Endothelial cell of umbilical vein (primary cell): ENCODE results near the gene RAB43. TPM values are rescaled to one million over a fixed set of nuclear protein-coding genes. Genes with fewer than 3 reads are reported as not detected.

Experiments used
- BruUV-seq: library from RNA; stranded (reverse); fragments of 400-500 nt; replicated peaks from 2 replicates; lab custom pipeline; 2021; lab: Mats Ljungman, UMichigan
- CTCF ChIA-PET: fragments of 300-600, 350-600 bp; sonication (Branson Sonifier 250); formaldehyde crosslinking; loops from one replicate; lab custom pipeline; 2021; ENCODE audit warnings: antibody characterized with exemption, inconsistent platforms; lab: Charles Lee
- POLR2A ChIA-PET: fragments of 300-600, 350-600 bp; sonication (Branson Sonifier 250); formaldehyde crosslinking; loops from one replicate; lab custom pipeline; 2021; ENCODE audit warnings: antibody characterized with exemption, inconsistent platforms; lab: Charles Lee
- DNase-seq: peaks from one replicate; pipeline ENCODE4 v3.0.0-alpha.2; 2011; ENCODE audit warnings: low read depth, low spot score
- FAIRE-seq: peaks from 2 replicates; lab custom pipeline; 2011; peaks lifted over from hg19 to GRCh38; lab: Jason Lieb, UNC
- H2AFZ ChIP-seq: 2 replicates; pipeline ENCODE4 v1.6.0; 2012; ENCODE audit warnings: low read depth, low read length, control low read depth, inconsistent platforms
- H3K27ac ChIP-seq: 2 replicates; pipeline ENCODE4 v1.5.1; 2011; ENCODE audit warnings: low read depth, mild to moderate bottlenecking, control low read depth, low read length, moderate library complexity; ENCODE audit not compliant: insufficient read depth
- H3K27me3 ChIP-seq, 2 experiments: 2 replicates each; pipeline versions ENCODE4 v1.6.0 to v1.6.1; 2011; ENCODE audit warnings: low read length in 2 of 2, mixed read lengths in 1 of 2; ENCODE audit not compliant: control insufficient read depth in 2 of 2, insufficient read depth in 2 of 2
- H3K36me3 ChIP-seq, 2 experiments: 2 replicates in 1 of 2; 3 replicates in 1 of 2; pipeline ENCODE4 v1.5.1; 2011; ENCODE audit warnings: low read length in 2 of 2, mild to moderate bottlenecking in 1 of 2, moderate library complexity in 1 of 2; ENCODE audit not compliant: control insufficient read depth in 2 of 2, insufficient read depth in 2 of 2; ENCODE audit errors: extremely low read depth in 1 of 2
- H3K4me1 ChIP-seq: 3 replicates; pipeline ENCODE4 v1.5.1; 2011; ENCODE audit warnings: mild to moderate bottlenecking, low read length; ENCODE audit not compliant: control insufficient read depth, insufficient read depth; ENCODE audit errors: extremely low read depth
- H3K4me2 ChIP-seq: 2 replicates; pipeline ENCODE4 v1.6.1; 2011; ENCODE audit warnings: low read length, control low read depth, mixed read lengths; ENCODE audit not compliant: insufficient read depth
- H3K4me3 ChIP-seq, 3 experiments: fragments of 200-600 bp in 1 of 3; sonication (generic), shearing (Covaris generic) in 1 of 3; replicated peaks in 1 of 3; 2 replicates each; pipeline ENCODE4 v1.5.1; 2011 to 2016; ENCODE audit warnings: control low read depth in 3 of 3, low read length in 3 of 3, mild to moderate bottlenecking in 2 of 3, inconsistent platforms in 1 of 3, low read depth in 1 of 3, moderate library complexity in 1 of 3; ENCODE audit not compliant: insufficient read depth in 1 of 3
- H3K79me2 ChIP-seq: 2 replicates; pipeline ENCODE4 v1.6.0; 2012; ENCODE audit warnings: low read length, inconsistent platforms; ENCODE audit not compliant: control insufficient read depth, insufficient read depth
- H3K9ac ChIP-seq: replicated peaks from 2 replicates; pipeline ENCODE3; 2011; ENCODE audit warnings: low read length, control low read depth; ENCODE audit not compliant: insufficient read depth; ENCODE audit errors: extremely low read depth
- H3K9me1 ChIP-seq: replicated peaks from 3 replicates; pipeline ENCODE4 v1.6.0; 2011; ENCODE audit warnings: mild to moderate bottlenecking, low read length; ENCODE audit not compliant: control insufficient read depth, insufficient read depth; ENCODE audit errors: extremely low read depth
- H3K9me3 ChIP-seq: replicated peaks from 2 replicates; pipeline ENCODE4 v1.5.1; 2012; ENCODE audit warnings: low read length, inconsistent platforms; ENCODE audit not compliant: control insufficient read depth, insufficient read depth
- H4K20me1 ChIP-seq: replicated peaks from 2 replicates; pipeline ENCODE3; 2011; ENCODE audit warnings: mild to moderate bottlenecking, low read length; ENCODE audit not compliant: control insufficient read depth, insufficient read depth; ENCODE audit errors: extremely low read depth
- CTCF ChIP-seq, 2 donors: IDR thresholded peaks; 1 replicate in 1 of 2; 2 replicates in 1 of 2; pipeline ENCODE4 v1.5.1; 2011; ENCODE audit warnings: low read length in 2 of 2, mild to moderate bottlenecking in 2 of 2, moderate library complexity in 2 of 2, control low read depth in 1 of 2, inconsistent platforms in 1 of 2, low read depth in 1 of 2; ENCODE audit not compliant: insufficient read depth in 1 of 2; ENCODE audit errors: extremely low read depth in 1 of 2
- EZH2 ChIP-seq: IDR thresholded peaks from 2 replicates; pipeline ENCODE4 v1.6.1; 2012; ENCODE audit warnings: borderline replicate concordance, low read depth, mild to moderate bottlenecking, moderate library complexity, low read length, inconsistent platforms; ENCODE audit not compliant: severe bottlenecking
- FOS ChIP-seq: IDR thresholded peaks from 2 replicates; pipeline ENCODE4 v1.6.1; 2011; ENCODE audit warnings: mild to moderate bottlenecking, low read length, moderate library complexity, borderline replicate concordance; ENCODE audit not compliant: insufficient read depth
- GATA2 ChIP-seq: IDR thresholded peaks from 2 replicates; pipeline ENCODE4 v1.7.0; 2011; ENCODE audit warnings: low read depth, mild to moderate bottlenecking, moderate library complexity, mixed read lengths, low read length; ENCODE audit not compliant: insufficient read length, insufficient read depth
- JUN ChIP-seq: IDR thresholded peaks from 2 replicates; pipeline ENCODE4 v1.6.1; 2011; ENCODE audit warnings: borderline replicate concordance, low read depth; ENCODE audit not compliant: insufficient read length, insufficient read depth
- MYC ChIP-seq: IDR thresholded peaks from one replicate; pipeline ENCODE4 v1.6.1; 2011; ENCODE audit warnings: mild to moderate bottlenecking, low read depth, low read length
- POLR2A ChIP-seq: IDR thresholded peaks from 2 replicates; pipeline ENCODE4 v1.6.1; 2012; ENCODE audit warnings: low read depth, mild to moderate bottlenecking, control low read depth, low read length
- POLR2AphosphoS5 ChIP-seq: IDR thresholded peaks from 2 replicates; pipeline ENCODE4 v1.6.1; 2012; ENCODE audit warnings: low read depth, mild to moderate bottlenecking, control low read depth, low read length, moderate library complexity; ENCODE audit not compliant: insufficient read depth
- dilution Hi-C: fragments of 300-500 bp; cut with MboI; formaldehyde crosslinking; loops from one replicate; pipeline ENCODE4 v1.15.0; 2019; ENCODE audit warnings: low sequenced_read_pairs; ENCODE audit not compliant: extremely low pct_ligation_motif_present
- intact Hi-C: fragments of 100-400 bp; cut with micrococcal nuclease; formaldehyde crosslinking; loops from one replicate; pipeline ENCODE4 v1.10.0; 2022
- polyA plus RNA-seq, 4 experiments: library from polyadenylated mRNA; depleted of rRNA in 3 of 4; stranded (reverse) in 3 of 4; unstranded in 1 of 4; fragments of >200 nt; gene quantifications; 2 replicates each; pipeline versions ENCODE4 v1.2.1 to v1.2.3, GENCODE V29; 2011 to 2012; ENCODE audit warnings: missing spikeins in 1 of 4
- total RNA-seq: library from RNA; stranded (reverse); gene quantifications from 2 replicates; pipeline ENCODE4 v1.2.3, GENCODE V29; 2021
- TF ChIP-seq, protein P1 (sequence below): IDR thresholded peaks from 2 replicates; pipeline ENCODE4 v1.6.1; 2011; ENCODE audit not compliant: insufficient read depth, insufficient read length

The RAB43 gene
- total and polyA plus RNA-seq, 2 donors (not counting 3 experiments of a cell fraction or from before 2014, with no cell fraction given): 18.5 to 31.5 TPM

DNA sequence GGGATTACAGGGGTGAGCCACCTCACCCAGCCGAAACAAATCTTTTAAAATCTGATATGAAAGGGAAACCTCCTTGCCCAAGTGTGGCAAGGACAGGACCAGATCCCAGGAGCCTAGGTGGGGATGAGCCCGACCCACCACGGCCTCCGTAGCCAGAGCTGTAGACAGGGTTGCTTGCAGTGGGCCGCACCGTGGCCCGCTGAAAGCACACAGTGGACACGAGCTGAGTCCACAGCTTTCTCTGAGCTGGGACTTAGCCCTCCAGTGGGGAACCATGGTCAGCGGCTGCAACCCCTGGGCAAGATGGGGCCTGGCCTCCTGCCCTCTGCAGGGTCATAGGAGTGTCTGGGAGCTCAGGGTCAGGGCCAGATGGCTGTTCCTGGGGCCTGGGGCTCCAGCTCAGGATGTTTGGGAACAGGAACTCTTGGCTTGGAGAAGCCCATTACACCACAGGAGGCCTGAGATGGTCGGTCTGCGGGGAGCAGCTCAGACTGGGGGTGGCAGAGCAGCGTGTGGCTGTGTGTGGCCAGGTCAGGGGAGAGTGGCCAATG lies 36.4 kb downstream of the RAB43 start:
- Histone ChIP-seq H3K9me1 (no peaks in the 10 kb centered on the region), H3K9me3 (no peaks in the 10 kb centered on the region), H3K79me2 (no peaks in the 10 kb centered on the region), H4K20me1 (no peaks in the 10 kb centered on the region), H3K9ac (no peak overlapping the region), H2AFZ (no peak overlapping the region), H3K27me3 (no peaks in the 10 kb centered on the region), H3K27ac (no peak overlapping the region), H3K4me2 (no peak overlapping the region), H3K4me1 (peaks cover 3% of the 10 kb centered on the region), H3K36me3 (no peaks in the 10 kb centered on the region), H3K4me3 (no peak overlapping the region)
- TF ChIP-seq CTCF (IDR thresholded peaks at IDR 0.05; ENCODE audit: extremely low read depth in 1 of 2, insufficient read depth in 1 of 2, low read depth in 1 of 2, low read length in 2 of 2): no peak
- TF ChIP-seq EZH2: no peak
- no peak for TF ChIP-seq JUN
- TF ChIP-seq POLR2A: no peak
- no peak for TF ChIP-seq MYC
- TF ChIP-seq GATA2: no peak
- no peak for TF ChIP-seq FOS
- TF ChIP-seq POLR2AphosphoS5: no peak
- TF ChIP-seq, protein P1, sequence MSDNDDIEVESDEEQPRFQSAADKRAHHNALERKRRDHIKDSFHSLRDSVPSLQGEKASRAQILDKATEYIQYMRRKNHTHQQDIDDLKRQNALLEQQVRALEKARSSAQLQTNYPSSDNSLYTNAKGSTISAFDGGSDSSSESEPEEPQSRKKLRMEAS: no peak
- DNase-seq (no peak), FAIRE-seq (no peak)
- ChIA-PET POLR2A (interaction anchor here (1.1 kb wide), 1 partner anchor 115 kb away, joined by 3 read pairs; no protein-coding TSS in a partner anchor), CTCF (interaction anchor here (1.4 to 4.0 kb wide), 3 partner anchors 16 to 115 kb away, joined by 4 to 24 read pairs (median 11); no protein-coding TSS in a partner anchor)
- intact Hi-C loops: no loop called here
- dilution Hi-C loops: no loop called here
- BruUV-seq: no TSS peak
